GM18907 (cell line): ENCODE data around the gene IGFALS.
"Not testable (repeated sequence)": the region's sequence is repeated elsewhere in the genome, so short reads cannot be mapped to it uniquely, and the experiment has no call there.

Experiments
- ATAC-seq: cut with Tn5 transposase; IDR thresholded peaks from one replicate; pipeline ENCODE4 v1.9.1; 2021; ENCODE audit warnings: mild to moderate bottlenecking, moderate library complexity; ENCODE audit not compliant: unreplicated experiment

IGFALS gene

GRCh38 chr16:1818204-1818872, 24.8 kb upstream of the IGFALS start:
- ATAC-seq, result no peak

GRCh38 chr16:1817716-1818115, 24.2 kb upstream of the IGFALS start:
- ATAC-seq, result no peak

GRCh38 chr16:1817276-1817589, 23.7 kb upstream of the IGFALS start:
- ATAC-seq, result no peak

DNA sequence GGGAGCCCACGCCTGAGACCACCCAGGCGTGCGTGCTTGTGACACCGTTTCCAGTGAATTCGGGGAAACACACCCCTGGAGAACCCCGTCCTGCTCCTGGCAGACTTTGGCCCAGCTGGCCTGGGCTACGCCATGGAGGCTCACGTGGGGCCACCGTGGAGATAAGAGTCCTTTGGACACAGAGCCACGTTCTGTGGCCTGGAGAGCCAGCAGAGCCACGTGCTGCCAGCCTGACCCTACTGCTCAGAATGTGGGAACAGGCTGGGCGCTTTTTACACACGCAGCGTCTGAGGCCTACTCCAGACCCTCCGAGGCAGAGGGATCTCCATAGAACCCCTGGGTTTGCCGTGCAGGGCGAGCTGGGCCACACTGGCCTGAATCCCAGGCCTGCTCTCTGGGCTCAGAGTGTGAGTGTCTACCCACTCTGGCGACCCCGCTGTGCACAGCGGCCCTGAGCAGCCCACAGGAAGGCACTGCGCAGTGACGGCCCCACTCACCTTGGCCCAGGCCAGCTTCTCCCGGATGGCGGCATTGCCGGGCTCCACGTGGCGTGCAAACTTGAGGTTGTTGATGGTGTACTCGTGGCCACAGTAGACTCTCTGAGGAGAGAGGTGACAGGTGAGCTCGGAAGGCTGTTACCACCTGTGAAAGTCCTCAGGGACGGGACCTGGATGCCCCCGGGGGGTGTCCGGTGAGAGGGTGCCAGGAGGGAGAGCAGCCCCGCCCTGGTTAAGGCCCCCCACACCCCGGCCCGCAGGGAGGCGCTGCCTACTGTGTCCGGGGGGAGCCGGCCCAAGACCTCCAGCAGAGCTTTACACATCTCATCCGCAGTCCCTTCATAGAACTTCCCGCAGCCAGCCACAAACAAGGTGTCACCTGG, 23.1 kb upstream of the IGFALS start:
- ATAC-seq, result no peak

DNA sequence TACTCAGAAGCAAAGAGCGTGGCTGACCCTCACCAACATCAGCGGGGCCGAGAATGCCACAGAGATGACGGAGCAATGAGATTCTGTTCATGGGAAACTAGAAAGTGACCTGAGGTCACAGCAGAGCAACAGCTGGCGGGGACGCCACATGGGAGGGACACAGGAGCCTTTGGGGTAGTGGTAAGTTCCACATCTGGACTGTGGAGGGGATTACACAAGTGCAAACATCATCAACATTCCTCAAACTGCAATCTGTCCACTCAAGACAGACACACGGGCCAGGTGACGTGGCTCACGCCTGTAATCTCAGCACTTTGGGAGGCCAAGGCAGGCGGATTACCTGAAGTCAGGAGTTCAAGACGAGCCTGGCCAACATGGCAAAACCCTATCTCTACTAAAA, 22.0 kb upstream of the IGFALS start:
- ATAC-seq, result no peak

DNA sequence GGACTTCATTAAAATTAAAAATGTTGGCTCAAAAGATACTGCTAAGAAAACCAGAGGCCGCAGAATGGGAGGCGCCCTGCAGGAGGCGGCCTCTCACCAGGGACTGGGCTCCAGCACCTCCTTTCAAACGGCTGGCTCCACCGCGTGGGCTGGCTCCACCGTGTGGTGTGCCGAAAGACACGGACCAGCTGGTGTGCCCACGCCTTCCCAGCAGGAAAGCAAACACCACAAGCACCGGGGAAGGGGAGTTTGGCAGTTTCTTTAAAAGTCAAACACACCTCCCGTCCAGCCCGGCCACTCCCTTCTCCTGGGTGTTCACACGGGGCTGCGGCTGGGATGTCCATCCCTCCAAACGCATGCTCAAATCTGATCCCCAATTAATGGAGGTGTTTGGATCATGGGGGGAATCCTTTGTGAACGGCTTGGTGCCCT, 19.2 kb upstream of the IGFALS start:
- ATAC-seq, result no peak

DNA sequence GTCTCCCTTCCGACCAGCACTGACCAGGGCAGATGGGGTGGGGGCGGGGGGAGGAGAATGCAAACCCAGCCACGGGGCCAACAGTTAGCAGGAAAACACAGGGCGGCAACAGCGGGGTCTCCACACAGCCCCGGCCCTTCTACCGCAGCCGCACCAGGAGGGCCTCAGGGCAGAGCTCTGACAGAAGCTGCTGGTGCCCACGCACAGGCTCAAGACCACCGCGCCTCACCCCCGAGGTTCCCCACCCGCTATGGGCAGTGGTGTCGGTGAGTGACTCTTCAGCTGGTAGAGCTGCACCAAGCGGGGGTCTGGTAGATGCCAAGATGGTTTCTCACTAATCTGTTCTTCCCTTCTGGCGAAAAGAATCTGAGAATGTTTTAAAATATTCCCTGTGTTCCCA, 17.0 kb upstream of the IGFALS start:
- ATAC-seq, result no peak

GRCh38 chr16:1810106-1810505, 16.6 kb upstream of the IGFALS start:
- ATAC-seq, result no peak

DNA sequence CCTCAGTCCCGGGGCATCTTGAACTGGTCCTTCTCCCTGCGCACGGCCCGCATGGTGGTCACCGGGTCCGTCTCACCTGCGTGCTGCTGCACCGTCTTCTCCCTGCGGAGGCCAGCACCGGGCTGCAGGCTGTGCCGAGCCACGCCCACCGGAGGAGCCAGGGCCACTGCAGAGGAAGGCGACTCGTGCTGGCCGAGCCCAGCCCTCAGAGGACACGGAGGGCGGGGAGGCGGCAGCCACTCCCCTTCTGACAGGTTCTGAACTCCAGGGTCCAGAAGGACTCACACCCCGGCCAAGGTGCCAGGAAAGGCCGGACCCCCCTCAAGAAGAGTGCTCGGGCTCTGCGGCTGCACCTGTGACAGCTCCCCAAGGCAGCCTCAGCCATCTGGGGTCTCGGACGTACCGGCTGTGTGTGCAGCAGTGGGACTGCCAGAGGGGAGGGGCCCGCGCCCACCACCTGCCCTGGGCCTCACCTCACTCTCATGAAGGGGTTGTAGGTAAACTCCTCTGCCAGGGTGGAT, 15.8 kb upstream of the IGFALS start:
- ATAC-seq, result no peak

DNA sequence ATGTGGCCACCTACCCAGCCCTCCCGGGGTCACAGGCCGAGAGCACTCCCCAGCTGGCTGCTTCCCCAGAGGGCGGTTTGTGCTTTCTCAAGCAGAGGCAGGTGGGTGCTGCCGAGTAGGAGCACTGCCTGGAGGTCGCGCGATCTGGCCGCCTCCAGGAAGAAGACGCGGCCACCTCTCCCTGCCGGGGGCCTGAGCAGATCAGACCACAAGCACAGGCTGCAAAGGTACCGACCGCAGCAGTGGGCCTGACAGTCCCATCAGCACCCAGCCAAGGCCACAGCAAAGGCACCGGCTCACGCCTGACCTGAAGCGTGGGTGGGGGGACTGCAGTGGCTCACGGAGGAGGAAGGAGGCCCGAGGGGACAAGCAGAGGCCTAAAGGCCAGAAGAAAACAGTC, 15.2 kb upstream of the IGFALS start:
- ATAC-seq, result no peak

- no peak for ATAC-seq
Measured at GRCh38 chr16:1807626-1808025, 14.1 kb upstream of the IGFALS start.

GRCh38 chr16:1800701-1801100, 7.2 kb upstream of the IGFALS start:
- ATAC-seq, result no peak

GRCh38 chr16:1799263-1799662, 5.8 kb upstream of the IGFALS start:
- not testable (repeated sequence) for ATAC-seq

DNA sequence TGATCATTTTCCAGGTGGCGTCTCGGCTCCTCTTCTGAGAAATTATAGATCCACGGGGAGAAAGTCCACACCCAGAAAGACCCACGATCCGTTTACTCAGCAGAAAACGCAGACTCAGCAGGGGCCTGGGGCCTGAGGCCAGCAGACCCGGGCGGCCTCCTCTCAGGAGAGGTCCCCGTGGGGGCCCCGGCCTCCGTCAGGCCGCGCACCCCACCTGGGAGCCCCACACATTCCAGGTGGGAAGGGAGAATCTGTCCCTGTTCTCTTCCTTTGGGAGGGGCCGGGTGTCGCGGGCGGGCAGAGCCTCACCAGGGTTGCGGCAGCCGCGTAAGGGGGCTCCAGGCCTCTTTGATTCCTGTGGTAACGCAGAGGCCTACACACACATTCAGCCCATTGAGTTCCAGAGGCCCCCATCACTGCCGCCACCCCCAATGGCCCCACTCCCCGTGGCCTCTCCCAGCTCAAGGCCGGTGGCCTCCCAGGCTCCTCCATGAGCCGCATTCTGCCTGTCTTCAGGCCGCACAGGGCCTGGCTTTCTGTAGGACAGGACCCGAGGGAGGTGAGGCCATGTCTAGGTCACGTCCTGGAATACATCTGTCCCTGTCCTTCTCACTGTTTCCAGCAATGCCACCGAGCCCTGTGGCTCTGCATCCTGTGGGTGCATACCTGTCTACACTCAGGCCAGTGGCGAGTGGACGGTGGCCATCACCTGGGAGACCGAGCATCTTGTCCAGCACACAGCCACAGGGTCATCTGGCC, 1.6 kb upstream of the IGFALS start:
- ATAC-seq, result no peak

- ATAC-seq, result no peak
Measured at GRCh38 chr16:1794221-1794871, 841 bp upstream of the IGFALS start.

GRCh38 chr16:1792836-1793577, 498 bp downstream of the IGFALS start:
- no peak for ATAC-seq

DNA sequence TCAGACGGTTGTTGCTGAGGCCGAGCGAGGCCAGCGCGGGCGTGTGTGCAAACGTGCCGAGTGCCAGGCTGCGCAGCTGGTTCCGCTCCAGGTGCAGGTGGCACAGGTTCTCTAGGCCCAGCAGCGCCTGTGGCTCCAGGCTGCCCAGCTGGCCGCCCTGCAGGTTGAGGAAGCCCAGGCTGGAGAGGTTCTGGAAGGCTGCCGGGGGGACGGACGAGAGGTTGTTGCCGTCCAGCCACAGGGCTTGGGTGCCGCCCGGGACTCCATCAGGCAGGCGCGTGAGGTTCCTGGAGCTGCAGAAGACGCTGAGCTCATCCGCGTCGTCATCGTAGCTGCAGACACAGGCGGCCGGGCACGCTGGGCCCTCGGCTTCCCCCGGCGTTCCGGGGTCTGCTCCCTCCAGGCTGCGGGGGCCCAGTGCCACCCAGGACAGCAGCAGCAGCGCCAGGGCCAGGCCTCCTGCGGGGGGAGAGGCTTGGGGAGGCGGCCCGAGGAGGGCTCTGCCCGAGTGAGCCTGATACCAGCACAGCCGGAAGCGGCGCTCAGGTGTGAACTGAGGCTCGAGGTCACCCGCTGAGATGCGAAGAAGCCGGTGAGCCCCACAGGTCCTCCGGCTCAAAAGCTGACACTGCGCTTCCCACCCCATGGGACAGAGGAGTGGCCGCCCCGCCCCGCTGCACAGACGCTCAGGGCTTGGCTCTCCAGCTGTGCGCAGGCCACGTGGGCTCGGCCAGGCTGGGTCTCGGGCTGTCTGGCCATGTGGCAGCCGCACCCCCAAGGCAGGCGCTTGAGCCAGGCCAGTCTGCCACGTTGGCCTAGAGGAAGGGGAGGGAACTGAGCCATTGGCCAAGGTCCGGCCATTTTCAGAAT, 1.3 kb downstream of the IGFALS start:
- ATAC-seq, result no peak

- ATAC-seq, result no peak
Measured at GRCh38 chr16:1791256-1791942, 2.1 kb downstream of the IGFALS start.
